Measurements from ENCODE around the gene ZNF385B.

The ZNF385B gene

DNA sequence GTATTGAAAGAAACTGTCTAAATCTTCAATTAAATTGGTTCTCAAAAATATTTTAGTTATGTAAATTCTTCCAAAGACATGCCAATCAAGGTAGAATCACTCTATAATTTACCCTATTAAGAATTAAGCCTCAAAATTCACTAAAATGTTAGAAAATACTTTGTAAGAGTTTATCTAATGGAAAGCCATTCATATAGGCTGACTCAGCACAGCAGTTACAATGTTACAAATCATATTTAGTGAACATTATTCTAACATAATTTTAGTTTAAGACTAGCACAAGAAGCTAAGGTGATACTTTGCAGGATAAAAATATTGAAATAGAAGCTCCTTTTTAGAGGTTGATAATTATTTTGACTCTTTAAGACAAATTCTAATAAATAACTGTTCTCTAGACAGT is 137.0 kb downstream of the ZNF385B start:
- no peak for TF ChIP-seq CTCF (conservative IDR thresholded peaks at IDR 0.05)
- no peak overlapping the region for H3K27ac ChIP-seq

- no peak for TF ChIP-seq CTCF (conservative IDR thresholded peaks at IDR 0.05)
Measured at GRCh38 chr2:179720173-179720772, 141.1 kb downstream of the ZNF385B start.

DNA sequence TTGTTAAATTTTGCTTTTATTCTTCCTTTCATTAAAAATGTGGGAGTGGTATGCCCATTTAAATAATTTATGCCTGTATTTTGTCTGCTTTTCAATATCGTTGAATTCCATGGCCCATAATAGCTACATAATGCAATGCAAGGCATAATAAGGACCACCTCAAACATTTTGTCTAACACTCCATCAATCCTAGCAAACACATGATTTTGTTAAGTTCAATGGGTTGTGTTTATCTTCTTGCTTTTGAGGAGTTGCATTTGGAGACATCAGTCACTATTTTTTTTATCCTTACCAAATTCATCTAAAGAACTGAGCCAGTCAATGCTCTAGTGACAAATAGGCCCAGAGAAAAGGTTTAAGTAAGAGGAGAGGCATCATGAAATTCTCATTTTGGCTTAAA is 145.5 kb downstream of the ZNF385B start:
- no peak for TF ChIP-seq CTCF (conservative IDR thresholded peaks at IDR 0.05)
- H3K27ac ChIP-seq, result no peak overlapping the region

More at GRCh38 chr2:179720173-179720772, 141.1 kb downstream of the ZNF385B start:
- H3K27ac ChIP-seq, result peak overlapping the region; percentile 40

DNA sequence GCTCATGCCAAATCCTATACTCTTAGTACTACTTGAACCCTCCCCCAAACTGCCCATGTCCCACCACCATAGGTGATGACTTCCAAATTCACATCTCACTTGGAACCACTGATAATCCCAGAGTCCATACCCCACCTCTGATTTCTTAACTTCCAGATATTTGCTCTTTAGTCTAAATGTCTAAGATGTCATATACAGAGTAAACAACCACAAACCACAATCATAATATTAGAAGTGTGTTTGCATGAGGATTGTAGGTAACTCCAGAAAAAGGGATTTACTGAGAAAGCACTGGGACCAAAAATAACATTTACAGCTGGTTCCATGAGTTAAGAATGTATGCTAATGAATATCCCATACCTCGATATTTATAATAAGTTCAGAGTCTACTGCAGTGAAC is 146.2 kb downstream of the ZNF385B start:
- H3K27ac ChIP-seq, result no peak overlapping the region
- no peak for TF ChIP-seq CTCF (conservative IDR thresholded peaks at IDR 0.05)

GRCh38 chr2:179712825-179713224 is 148.6 kb downstream of the ZNF385B start:
- no peak for TF ChIP-seq CTCF (conservative IDR thresholded peaks at IDR 0.05)
- H3K27ac ChIP-seq, result no peak overlapping the region

GRCh38 chr2:179711375-179711774 is 150.0 kb downstream of the ZNF385B start:
- TF ChIP-seq CTCF (conservative IDR thresholded peaks at IDR 0.05), result no peak
- no peak overlapping the region for H3K27ac ChIP-seq

DNA sequence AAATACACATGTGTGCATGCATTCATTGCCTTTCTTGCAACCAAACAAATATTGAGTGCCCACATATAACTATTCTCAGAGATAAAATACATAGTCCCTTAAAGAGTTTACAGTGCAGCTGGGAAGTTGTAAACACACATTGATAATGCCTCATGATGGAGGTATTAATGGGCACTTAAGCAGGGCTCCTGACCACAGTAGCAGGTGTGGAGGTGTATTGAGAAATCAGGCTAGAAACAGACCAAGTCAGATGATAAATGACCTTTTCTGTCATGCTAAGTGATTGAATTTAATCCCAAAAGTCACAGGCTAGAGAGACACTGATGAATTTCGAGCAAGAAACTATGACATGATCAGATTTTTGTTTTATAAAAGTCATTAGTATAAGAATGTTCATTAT is 157.7 kb downstream of the ZNF385B start:
- no peak for TF ChIP-seq CTCF (conservative IDR thresholded peaks at IDR 0.05)
- H3K27ac ChIP-seq, result no peak overlapping the region

Measured in VCaP (cell line).